ENCODE results near the gene CLEC10A. TPM values are rescaled to one million over a fixed set of nuclear protein-coding genes. Genes with fewer than 3 reads are reported as not detected.

CLEC10A gene
- polyA plus RNA-seq, 1 donor (not counting 4 experiments of a cell fraction or from before 2014, with no cell fraction given): not detected

GRCh38 chr17:7027335-7027734 is 52.7 kb downstream of the CLEC10A start:
- TF ChIP-seq EZH2 (IDR thresholded peaks at IDR 0.05; ENCODE audit: low read length) (no peak), CTCF (optimal IDR thresholded peaks at IDR 0.05 in 1 of 3, IDR thresholded peaks at IDR 0.05 in 1 of 3, conservative IDR thresholded peaks at IDR 0.05 in 1 of 3; ENCODE audit: extremely low read depth in 1 of 3, insufficient read depth in 2 of 3, low read length in 3 of 3) (no peak)
- no peaks in the 10 kb centered on the region for H3K9me1 ChIP-seq (ENCODE audit: control insufficient read depth, extremely low read depth, insufficient read depth, low read length)
- DNase-seq (ENCODE audit: low read depth, low spot score): no peak
- no peaks in the 10 kb centered on the region for H3K36me3 ChIP-seq (ENCODE audit: control insufficient read depth in 2 of 2, extremely low read depth in 1 of 2, insufficient read depth in 2 of 2, low read length in 2 of 2)
- dilution Hi-C loops (cut with MboI; ENCODE audit: extremely low pct_ligation_motif_present, low sequenced_read_pairs): no loop called here
- no peaks in the 10 kb centered on the region for H4K20me1 ChIP-seq (ENCODE audit: control insufficient read depth, extremely low read depth, insufficient read depth, low read length)
- no peaks in the 10 kb centered on the region for H3K9me3 ChIP-seq (ENCODE audit: control insufficient read depth, low read depth, low read length)
- H3K4me3 ChIP-seq (ENCODE audit: control insufficient read depth in 2 of 3, extremely low read depth in 1 of 3, insufficient read depth in 2 of 3, low read depth in 1 of 3, low read length in 3 of 3): no peak overlapping the region
- H3K4me1 ChIP-seq (ENCODE audit: control insufficient read depth, extremely low read depth, insufficient read depth, low read length): no peaks in the 10 kb centered on the region
- no peak overlapping the region for H3K27ac ChIP-seq (ENCODE audit: control insufficient read depth, insufficient read depth, low read length)
- no peak overlapping the region for H3K4me2 ChIP-seq (ENCODE audit: control insufficient read depth, extremely low read depth, insufficient read depth, low read depth, low read length)
- peaks cover 11% of the 10 kb centered on the region for H3K27me3 ChIP-seq (ENCODE audit: control insufficient read depth, extremely low read depth, insufficient read depth, low read length)
- no peaks in the 10 kb centered on the region for H3K79me2 ChIP-seq (ENCODE audit: control insufficient read depth, insufficient read depth, low read length)
- no peak overlapping the region for H3K9ac ChIP-seq (ENCODE audit: control insufficient read depth, extremely low read depth, insufficient read depth, low read length)
- no peak overlapping the region for H2AFZ ChIP-seq (ENCODE audit: control insufficient read depth, low read length)
- no peak for FAIRE-seq

- Histone ChIP-seq H3K4me3 (ENCODE audit: control insufficient read depth in 2 of 3, extremely low read depth in 1 of 3, insufficient read depth in 2 of 3, low read depth in 1 of 3, low read length in 3 of 3) (no peak overlapping the region), H2AFZ (ENCODE audit: control insufficient read depth, low read length) (no peak overlapping the region), H3K27me3 (ENCODE audit: control insufficient read depth, extremely low read depth, insufficient read depth, low read length) (peaks cover 12% of the 10 kb centered on the region), H3K4me2 (ENCODE audit: control insufficient read depth, extremely low read depth, insufficient read depth, low read depth, low read length) (no peak overlapping the region), H3K36me3 (ENCODE audit: control insufficient read depth in 2 of 2, extremely low read depth in 1 of 2, insufficient read depth in 2 of 2, low read length in 2 of 2) (no peaks in the 10 kb centered on the region), H3K79me2 (ENCODE audit: control insufficient read depth, insufficient read depth, low read length) (no peaks in the 10 kb centered on the region), H3K9me3 (ENCODE audit: control insufficient read depth, low read depth, low read length) (no peaks in the 10 kb centered on the region), H3K9ac (ENCODE audit: control insufficient read depth, extremely low read depth, insufficient read depth, low read length) (no peak overlapping the region), H3K27ac (ENCODE audit: control insufficient read depth, insufficient read depth, low read length) (no peak overlapping the region), H3K9me1 (ENCODE audit: control insufficient read depth, extremely low read depth, insufficient read depth, low read length) (no peaks in the 10 kb centered on the region), H4K20me1 (ENCODE audit: control insufficient read depth, extremely low read depth, insufficient read depth, low read length) (no peaks in the 10 kb centered on the region), H3K4me1 (ENCODE audit: control insufficient read depth, extremely low read depth, insufficient read depth, low read length) (no peaks in the 10 kb centered on the region)
- TF ChIP-seq CTCF (optimal IDR thresholded peaks at IDR 0.05 in 1 of 3, IDR thresholded peaks at IDR 0.05 in 1 of 3, conservative IDR thresholded peaks at IDR 0.05 in 1 of 3; ENCODE audit: extremely low read depth in 1 of 3, insufficient read depth in 2 of 3, low read length in 3 of 3) (no peak), EZH2 (IDR thresholded peaks at IDR 0.05; ENCODE audit: low read length) (no peak)
- FAIRE-seq: no peak
- no peak for DNase-seq (ENCODE audit: low read depth, low spot score)
- dilution Hi-C loops (cut with MboI; ENCODE audit: extremely low pct_ligation_motif_present, low sequenced_read_pairs): no loop called here
Measured at GRCh38 chr17:7026471-7027115, 53.5 kb downstream of the CLEC10A start.
